Astrocyte of the cerebellum (primary cell): ENCODE data around the gene MLN.

ENCODE experiments used
- DNase-seq: peaks from one replicate; pipeline ENCODE4 v3.0.0-alpha.2; 2011; ENCODE audit warnings: low read depth
- H3K4me3 ChIP-seq: 2 replicates; pipeline ENCODE4 v1.5.1; 2011; ENCODE audit warnings: mild to moderate bottlenecking, low read depth, low read length, moderate library complexity
- CTCF ChIP-seq: IDR thresholded peaks from 2 replicates; pipeline ENCODE4 v1.5.1; 2012; ENCODE audit warnings: low read length, low read depth, moderate library complexity, mild to moderate bottlenecking; ENCODE audit errors: missing control alignments
- in situ Hi-C: cut with HindIII; loops from 2 replicates; pipeline ENCODE4 v1.10.0; 2017; ENCODE audit warnings: low sequenced_read_pairs

The MLN gene

GRCh38 chr6:33807606-33808005, 3.8 kb upstream of the MLN start:
- no peak for TF ChIP-seq CTCF
- in situ Hi-C loops, result no loop called here
- H3K4me3 ChIP-seq, result no peak overlapping the region
- DNase-seq, result no peak

GRCh38 chr6:33806841-33807240, 3.0 kb upstream of the MLN start:
- no peak for TF ChIP-seq CTCF
- in situ Hi-C loops, result no loop called here
- H3K4me3 ChIP-seq, result no peak overlapping the region
- no peak for DNase-seq

- no peak overlapping the region for H3K4me3 ChIP-seq
- no peak for DNase-seq
- in situ Hi-C loops, result no loop called here
Measured at GRCh38 chr6:33802186-33802958, 1.4 kb downstream of the MLN start.

GRCh38 chr6:33801611-33802010, 2.2 kb downstream of the MLN start:
- in situ Hi-C loops, result no loop called here
- DNase-seq, result no peak
- H3K4me3 ChIP-seq, result no peak overlapping the region
- no peak for TF ChIP-seq CTCF

More at GRCh38 chr6:33802186-33802958, 1.4 kb downstream of the MLN start:
- TF ChIP-seq CTCF, result no peak

- DNase-seq, result no peak
- in situ Hi-C loops, result no loop called here
- TF ChIP-seq CTCF, result no peak
- no peak overlapping the region for H3K4me3 ChIP-seq
Measured at GRCh38 chr6:33800248-33800969, 3.4 kb downstream of the MLN start.

GRCh38 chr6:33799454-33800113, 4.2 kb downstream of the MLN start:
- TF ChIP-seq CTCF, result no peak
- no peak for DNase-seq
- in situ Hi-C loops, result no loop called here
- no peak overlapping the region for H3K4me3 ChIP-seq
